HG02623 (cell line): ENCODE measurements around the gene RNF40.
"Not testable (repeated sequence)": the region's sequence is repeated elsewhere in the genome, so short reads cannot be mapped to it uniquely, and the experiment has no call there.

Source experiments
- ATAC-seq: cut with Tn5 transposase; IDR thresholded peaks from one replicate; pipeline ENCODE4 v1.9.1; 2021; ENCODE audit warnings: moderate library complexity; ENCODE audit not compliant: unreplicated experiment

Gene RNF40

GRCh38 chr16:30780549-30780948 is 18.4 kb downstream of the RNF40 start:
- ATAC-seq, result no peak

DNA sequence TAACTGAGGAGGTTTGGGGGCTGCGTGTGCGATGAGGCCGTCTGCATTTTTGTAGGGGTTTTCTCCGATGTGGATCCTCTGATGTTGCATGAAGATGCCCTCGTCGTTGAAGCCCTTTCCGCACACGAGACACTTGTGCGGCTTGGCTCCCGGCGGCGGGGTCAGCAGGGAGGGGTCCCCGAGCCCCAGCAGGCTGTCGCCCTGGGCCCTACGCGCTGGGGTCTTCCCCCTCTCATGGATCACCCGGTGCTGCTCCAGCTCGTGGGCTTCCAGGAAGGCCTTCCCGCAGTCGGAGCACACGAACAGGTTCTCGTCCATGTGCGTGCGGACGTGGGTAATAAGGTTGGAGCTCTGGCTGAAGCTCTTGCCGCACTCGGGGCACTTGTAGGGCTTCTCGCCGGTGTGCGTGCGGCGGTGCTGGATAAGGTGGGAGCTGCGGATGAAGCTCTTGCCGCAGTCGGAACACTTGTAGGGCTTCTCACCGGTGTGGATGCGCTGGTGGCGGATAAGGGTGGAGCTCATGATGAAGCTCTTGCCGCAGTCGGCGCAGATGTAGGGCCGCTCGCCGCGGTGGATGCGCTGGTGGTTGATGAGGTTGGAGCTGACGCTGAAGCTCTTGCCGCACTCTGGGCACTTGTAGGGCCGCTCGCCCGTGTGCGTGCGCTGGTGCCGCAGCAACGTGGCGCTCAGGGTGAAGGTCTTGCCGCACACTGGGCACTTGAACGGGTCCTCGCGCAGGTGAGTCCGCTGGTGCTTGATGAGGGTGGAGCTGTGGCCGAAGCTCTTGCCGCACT is 20.6 kb downstream of the RNF40 start:
- no peak for ATAC-seq

DNA sequence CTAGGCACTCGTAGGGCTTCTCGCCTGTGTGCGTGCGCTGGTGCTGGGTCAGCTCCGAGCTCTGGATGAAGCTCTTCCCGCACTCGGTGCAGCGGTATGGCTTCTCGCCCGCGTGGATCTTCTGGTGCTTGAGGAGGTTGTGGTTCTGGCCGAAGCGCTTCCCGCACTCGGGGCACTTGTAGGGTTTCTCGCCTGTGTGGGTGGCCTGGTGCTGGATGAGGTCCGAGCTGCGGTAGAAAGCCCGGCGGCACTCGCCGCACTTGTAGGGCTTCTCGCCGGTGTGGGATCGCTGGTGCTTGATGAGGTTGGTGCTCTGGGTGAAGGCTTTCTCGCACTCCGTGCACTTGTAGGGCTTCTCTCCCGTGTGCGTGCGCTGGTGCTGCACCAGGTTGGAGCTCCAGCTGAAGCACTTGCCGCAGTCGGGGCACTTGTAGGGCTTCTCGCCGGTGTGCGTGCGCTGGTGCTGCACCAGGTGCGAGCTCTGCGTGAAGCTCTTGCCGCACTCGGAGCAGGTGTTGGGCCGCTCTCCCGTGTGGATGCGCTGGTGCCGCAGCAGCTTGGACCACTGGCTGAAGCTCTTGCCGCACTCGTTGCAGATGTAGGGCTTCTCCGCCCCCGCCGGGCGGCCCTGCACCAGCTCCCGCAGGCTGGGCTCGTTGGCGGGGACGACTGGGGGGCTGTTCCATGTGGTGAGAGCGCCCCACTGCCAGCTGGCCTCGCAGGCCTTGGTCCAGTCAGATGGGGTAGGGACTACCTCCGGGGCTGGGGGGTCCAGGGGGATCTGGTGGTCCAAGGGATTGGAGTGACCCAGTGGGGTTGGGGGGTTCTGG is 21.4 kb downstream of the RNF40 start:
- no peak for ATAC-seq

- ATAC-seq, result no peak
Measured at GRCh38 chr16:30784215-30784614, 22.1 kb downstream of the RNF40 start.

DNA sequence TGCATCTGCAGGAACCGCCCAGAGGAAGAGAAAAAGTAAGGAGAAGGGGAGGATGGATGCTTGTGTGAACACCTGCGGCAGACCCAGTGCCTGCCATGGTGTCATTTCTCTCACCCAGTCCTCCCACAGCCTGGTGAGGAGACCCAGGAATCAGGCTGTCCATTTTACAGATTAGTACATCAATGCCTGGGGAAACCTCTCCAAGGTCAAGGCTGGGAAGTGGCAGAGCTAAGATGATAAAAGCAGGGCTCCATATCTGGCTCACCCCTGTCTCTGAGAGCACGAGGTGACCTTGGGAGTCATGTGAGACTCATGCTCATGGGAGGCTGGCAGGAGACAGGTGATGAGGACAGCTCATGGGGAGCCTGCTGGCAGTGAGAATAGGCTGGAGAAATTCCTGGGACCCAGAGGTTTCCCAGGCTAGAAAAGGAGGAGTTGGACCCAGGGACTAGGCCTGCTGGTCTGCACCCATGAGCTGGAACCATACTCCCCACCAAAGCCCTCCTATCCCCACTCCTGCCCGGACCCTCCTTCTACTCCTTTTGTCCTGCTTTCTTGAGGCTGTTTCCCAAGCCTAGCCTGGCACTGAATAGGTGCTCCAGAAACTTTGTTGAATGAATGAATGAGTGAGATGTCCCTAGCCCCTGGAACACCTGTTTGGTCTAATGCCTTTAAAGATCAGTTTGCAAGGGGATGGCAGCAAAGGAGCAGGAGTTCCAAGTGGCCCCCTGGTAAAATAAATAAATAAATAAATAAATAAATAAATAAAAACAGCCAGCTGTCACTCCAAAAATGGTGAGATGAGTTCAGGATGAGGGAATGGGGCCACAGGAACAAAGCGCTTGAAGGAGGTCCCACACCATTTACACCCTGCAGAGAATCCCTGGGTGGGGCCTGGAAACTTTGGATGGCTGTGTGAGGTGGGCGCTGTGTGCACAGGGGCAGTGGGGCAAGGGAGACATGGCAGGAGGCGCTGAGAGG is 23.3 kb downstream of the RNF40 start:
- ATAC-seq, result no peak

GRCh38 chr16:30786115-30786935 is 24.2 kb downstream of the RNF40 start:
- no peak for ATAC-seq

DNA sequence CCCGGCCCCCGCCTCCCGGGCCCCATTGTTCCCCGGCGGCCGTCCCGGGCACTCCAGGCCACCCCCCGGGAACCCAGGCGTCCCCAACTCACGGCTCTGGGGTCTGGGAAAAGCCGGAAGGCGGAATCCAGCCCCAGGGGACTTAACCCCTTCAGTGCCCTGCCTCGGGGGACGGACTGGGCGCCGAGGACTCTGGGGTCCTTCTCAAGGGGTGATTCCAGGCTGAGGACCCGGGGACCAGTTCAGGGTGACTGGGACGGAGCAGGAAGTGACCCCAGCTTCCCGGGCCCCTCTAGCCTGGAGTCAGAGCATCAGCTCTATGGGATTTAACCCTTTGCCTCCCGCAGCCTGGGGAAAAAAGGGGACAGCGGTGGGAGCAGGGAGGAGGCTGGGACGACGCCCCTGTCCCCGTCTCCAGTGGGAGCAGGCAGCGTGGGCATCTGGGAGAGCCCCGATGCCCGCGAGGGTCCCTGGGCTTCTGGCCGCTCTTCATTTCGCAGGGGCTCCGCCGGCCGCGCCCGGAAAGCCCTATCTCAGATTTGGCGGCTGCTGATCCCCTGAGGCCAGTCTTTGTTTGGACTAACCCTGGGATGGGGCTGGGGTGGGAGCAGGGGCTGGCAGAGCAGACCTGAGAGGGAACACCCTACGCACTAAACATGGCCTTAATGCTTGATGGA is 25.0 kb downstream of the RNF40 start, which contains the start of gene ZNF629:
Gene ZNF629, minus strand, starts transcription at position 270 of the 677 bp plus-strand sequence. CDS start 2,723 bp downstream, outside the sequence.
- ATAC-seq, result no peak

- ATAC-seq, result no peak
Measured at GRCh38 chr16:30787613-30788378, 25.7 kb downstream of the RNF40 start.

- no peak for ATAC-seq
Measured at GRCh38 chr16:30793508-30794069, 31.5 kb downstream of the RNF40 start.

GRCh38 chr16:30794634-30795033 is 32.5 kb downstream of the RNF40 start:
- no peak for ATAC-seq

- ATAC-seq, result no peak
Measured at GRCh38 chr16:30797670-30798309, 35.7 kb downstream of the RNF40 start.

GRCh38 chr16:30802936-30803335 is 40.8 kb downstream of the RNF40 start:
- ATAC-seq, result no peak

- no peak for ATAC-seq
Measured at GRCh38 chr16:30805056-30805369, 42.9 kb downstream of the RNF40 start.

- no peak for ATAC-seq
Measured at GRCh38 chr16:30805370-30806169, 43.4 kb downstream of the RNF40 start.

GRCh38 chr16:30808146-30808545 is 46.0 kb downstream of the RNF40 start:
- ATAC-seq, result no peak

GRCh38 chr16:30808890-30809426 is 46.8 kb downstream of the RNF40 start:
- not testable (repeated sequence) for ATAC-seq

DNA sequence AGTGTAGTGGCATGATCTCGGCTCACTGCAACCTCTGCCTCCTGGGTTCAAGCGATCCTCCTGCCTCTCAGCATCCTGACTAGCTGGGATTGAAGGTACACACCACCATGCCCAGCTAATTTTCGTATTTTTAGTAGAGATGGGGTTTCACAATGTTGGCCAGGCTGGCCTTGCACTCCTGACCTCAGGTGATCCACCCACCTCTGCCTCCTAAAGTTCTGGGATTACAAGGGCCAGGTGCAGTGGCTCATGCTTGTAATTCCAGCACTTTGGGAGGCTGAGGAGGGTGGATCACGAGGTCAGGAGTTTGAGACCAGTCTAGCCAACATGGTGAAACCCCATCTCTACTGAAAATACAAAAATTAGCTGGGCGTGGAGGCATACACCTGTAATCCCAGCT is 47.6 kb downstream of the RNF40 start:
- not testable (repeated sequence) for ATAC-seq
